ENCODE data around the gene NSMF.

Gene NSMF

GRCh38 chr9:137491735-137492432 lies 32.8 kb upstream of the NSMF start:
- no peak for DNase-seq

- DNase-seq = no peak
Measured at GRCh38 chr9:137490532-137491186, 31.5 kb upstream of the NSMF start.

GRCh38 chr9:137488906-137489305 lies 29.8 kb upstream of the NSMF start:
- DNase-seq = no peak

- no peak for DNase-seq
Measured at GRCh38 chr9:137488327-137488653, 29.2 kb upstream of the NSMF start.

DNA sequence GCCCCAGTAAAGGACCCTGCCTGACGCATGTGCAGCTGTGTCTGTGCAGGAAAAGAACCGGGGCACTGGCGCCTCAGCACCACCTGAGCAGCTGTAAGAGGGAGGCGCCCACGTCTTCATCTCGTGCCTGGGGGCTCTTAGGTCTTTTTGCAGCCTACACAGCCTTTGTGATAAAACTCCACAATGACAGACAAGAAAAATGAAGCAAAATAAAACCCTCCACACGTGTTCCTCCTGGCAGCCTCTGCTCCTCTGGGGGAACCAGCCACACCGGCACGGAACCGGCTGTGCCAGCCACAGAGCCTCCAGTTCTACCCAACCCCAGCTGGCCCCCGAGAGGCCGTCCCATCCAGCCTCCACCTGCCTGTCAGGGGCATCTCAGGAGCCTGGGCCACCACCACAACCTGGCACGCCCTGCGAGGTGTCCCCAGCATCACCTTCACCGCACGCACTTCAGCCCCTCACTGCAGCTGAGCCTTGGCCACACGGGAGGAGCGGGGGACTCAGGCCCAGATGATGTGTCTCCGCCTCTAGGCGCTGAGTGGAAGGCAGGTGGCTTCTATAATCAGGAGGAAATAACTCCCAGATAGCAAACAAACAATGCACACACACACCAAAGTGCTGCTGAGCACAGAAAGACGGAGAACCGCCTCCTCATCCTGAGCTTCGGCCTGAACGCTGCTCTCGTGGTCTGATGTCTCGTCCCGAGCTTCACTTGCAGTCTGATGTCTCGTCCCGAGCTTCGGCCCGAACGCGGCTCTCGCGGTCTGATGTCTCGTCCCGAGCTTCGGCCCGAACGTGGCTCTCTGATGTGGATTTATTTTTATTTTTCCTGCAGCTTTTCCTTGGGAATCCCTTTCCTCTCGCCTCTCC lies 28.6 kb upstream of the NSMF start:
- no peak for DNase-seq

DNA sequence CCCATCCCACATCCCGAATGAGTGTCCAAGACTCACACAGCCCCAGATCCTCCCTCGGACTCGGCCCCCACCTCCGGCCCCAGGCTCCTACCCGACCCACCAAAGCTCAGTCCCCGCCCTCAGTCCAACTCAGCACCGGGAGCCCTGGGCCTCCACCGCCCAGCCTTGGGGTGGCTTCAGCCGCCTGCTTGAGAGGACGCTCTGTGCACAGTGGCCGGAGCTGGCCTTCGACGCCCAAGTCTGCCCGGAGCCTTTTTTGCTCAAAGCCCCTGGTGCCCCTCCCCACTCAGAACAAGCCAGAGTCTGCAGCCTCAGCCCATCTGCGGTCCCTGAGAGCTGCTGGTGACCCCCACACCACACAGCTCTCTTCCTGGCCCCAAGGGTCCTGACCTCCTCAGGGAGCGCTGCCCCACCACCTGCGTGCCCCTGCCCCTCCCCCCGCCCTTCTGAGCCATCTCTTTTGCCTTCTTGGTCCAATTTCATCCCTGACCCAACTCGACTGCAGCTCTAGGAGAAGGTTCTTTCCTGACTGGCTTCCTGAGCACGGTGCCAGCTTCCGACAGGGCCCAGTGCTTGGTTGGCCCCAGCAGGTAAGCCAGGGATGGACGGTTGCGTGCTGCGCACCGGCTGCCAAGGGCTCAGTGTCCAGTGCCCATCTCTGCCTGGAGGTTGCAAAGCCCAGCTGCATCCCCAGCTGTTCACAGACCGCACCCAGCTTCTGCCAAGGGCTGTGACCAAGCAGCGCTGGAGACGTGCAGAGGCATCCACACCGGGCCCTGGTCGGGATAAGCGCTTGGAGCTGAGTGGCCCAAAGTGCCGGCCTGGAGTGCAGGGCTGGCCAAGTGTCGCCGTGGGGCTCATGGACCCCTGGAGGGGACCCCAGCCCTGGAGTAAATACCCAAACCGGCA lies 27.7 kb upstream of the NSMF start:
- no peak for DNase-seq

DNA sequence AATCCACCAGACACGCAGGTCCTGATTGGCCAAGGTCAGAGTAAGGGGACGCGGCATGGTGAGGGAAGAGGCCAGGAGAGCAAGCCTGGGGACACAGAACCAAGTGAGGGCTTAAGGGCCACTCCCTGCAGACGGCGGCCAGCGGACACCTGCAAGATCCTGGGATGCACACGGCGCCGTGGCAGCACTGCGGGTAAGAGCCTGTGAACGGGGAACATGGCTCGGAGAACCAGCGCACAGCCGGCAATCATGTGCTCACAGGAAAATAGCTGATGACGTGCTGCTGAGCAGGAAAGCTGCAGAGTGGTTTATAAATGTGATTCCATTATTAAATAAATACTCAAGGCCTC lies 27.0 kb upstream of the NSMF start:
- no peak for DNase-seq

DNA sequence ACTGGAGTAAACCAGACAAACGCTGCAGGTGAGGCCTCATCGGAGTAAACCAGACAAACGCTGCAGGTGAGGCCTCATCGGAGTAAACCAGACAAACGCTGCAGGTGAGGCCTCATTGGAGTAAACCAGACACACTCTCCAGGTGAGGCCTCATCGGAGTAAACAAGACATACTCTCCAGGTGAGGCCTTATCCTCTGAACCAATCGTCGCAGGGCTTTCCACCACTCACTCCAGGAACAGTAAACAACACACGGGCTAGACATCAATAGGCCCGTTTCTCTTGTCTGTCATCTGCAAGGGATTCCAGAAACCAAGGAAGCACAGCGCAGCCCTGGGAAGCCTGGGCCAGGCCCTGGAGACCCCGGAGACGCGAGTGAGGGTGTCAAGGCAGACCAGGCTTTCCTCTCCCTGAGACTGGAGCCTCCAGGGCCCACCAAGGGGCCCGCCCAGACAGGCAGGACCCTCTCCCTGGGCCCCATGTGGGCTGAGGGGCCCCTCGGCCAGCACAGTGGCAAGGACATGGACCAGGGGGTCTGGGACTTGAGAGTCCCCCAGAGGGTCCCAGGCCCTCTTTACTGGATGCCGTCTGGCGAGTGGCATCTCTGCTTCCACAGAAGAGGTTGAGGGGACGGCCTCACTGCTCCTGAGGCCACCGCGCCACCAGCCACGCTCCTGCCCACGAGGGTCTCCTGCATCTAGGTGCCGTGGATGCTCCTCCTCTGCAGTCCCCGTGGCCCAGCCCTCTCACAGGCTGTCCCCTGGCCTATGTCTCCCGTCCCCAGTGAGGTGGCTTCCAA lies 26.4 kb upstream of the NSMF start:
- no peak for DNase-seq

DNA sequence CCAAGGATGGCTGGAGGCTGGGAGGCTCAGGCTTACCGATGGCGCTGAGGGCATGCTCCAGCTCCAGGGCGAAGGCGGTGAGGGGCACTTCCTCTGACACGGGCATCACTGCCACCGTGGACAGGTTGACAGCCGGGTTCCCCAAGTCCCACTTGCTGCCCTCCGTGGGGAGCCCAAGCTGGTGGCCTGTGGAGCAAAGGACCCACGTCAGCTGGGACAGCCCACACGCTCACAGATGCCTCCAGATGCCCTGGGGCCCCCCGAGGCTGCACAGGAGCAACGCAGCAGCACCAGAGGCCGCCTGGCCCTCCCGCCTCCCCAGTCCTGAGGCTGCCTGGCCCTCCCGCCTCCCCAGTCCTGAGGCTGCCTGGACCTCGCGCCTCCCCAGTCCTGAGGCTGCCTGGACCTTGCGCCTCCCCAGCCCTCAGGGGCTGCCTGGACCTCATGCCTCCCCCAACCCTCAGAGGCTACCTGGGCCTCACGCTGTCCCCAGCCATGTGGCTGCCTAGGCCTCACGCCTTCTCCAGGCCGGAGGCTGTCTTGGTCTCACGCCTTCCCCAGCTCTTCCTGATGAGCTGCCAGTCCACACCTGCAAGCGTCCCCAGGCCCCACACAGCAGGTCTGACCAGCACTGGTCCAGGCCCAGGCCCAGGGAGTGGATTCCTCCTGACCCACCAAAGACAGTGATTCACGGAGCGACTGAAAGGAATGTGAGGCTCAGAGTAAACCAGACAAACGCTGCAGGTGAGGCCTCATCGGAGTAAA lies 25.6 kb upstream of the NSMF start:
- no peak for DNase-seq

GRCh38 chr9:137482094-137482781 lies 23.1 kb upstream of the NSMF start:
- no peak for DNase-seq

- DNase-seq = no peak
Measured at GRCh38 chr9:137480686-137481683, 21.9 kb upstream of the NSMF start.

DNA sequence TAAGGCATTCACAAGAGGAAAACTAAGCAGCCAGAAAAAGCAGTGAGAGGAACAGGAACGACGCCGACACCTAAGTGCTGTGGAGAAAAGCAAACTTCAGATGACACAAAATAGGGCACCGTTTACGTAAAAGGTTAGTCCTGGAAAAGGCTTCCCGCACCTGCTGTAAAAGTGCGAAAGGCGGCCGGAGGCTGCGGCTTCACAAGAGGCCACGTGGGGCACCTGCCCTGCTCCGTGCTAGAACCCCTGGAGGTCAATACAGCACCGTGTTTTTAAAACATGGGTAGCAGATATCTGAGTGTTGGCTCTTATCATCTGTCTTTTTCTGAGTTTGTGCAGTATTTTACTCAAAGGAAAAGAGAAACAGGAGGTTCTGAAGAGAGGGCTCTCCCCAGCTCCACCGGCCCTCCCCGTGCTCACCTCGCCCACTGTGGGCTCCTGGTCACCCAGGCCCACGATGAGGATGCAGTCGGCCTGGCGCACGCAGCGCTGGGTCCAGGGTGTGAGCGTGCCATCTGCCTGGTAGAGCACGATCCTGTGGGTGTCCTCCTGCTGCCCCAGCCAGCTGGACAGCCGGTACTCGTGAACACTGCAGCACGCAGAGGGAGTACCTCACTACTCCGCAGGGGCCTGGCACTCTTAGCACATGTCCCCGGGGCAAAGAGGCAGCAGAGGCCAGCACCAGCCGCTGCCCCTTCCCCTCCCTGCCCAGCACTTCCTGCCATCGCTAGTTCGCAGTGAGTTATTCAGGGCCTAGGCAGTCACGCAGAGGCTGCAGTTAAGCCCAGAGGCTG lies 21.0 kb upstream of the NSMF start:
- DNase-seq = no peak

DNA sequence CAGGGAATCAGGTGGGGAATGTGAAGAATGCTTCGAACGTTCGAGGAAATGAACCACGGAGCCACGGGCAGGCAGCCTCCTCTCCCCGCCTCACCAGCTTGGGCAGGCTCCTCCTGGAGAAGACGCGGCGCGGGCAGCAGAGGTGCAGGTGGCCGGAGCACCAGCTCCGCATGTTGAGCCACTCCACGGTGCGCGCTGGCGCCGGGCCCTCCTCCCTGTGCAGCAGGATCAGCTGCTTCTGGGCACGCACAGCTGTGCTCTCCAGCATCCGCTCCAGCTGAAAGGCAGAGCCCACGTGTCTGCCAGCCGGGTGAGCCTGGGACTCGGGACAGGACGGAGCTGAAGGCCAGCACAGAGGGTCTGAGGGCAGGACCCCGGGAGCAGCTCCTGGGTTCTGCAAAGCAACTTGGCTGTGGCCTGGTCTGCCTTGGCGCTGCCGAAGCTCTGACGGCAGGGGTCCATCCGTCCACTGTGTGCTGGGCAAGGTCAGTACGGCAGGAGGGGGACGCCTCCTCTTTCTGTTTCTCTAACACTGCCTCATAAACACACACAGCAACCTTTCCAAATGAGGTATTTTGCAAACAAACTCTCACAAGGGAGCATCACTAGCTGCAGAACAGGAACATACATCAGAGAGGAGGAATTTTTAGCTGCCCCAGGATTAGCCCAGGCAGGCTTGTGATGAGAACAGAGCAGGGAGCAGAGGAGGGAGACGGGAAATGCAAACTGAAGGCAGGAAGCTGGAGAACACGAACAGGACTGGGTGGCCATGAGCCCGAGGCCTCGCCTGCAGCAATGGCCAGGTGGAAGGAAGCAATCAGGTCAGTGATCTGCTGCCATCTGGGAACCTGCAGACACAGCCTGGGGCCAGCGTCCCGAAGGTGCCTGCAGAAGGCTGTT lies 20.1 kb upstream of the NSMF start:
- no peak for DNase-seq

- no peak for DNase-seq
Measured at GRCh38 chr9:137478613-137478961, 19.5 kb upstream of the NSMF start.

- no peak for DNase-seq
Measured at GRCh38 chr9:137477778-137478612, 18.9 kb upstream of the NSMF start.

DNA sequence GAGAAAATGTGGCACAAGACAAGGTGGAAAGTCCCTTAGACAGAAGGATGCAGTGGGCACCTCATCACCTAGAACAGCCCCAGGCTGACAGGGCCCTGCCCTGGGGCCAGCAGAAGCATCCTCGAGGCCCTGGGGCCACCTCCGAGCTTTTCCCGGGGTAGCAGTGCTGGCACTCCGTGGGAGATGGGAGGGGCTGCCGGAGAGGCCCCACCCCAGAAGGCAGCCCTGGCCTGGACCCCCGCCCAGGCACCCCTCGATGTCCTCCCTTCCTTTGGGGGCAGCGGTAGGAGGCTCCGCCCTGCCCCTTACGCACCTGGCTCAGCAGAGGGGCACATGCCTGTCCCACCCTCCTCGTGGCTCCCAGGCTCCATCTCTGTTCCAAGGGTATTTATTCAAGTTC lies 17.7 kb upstream of the NSMF start:
- no peak for DNase-seq

GRCh38 chr9:137475666-137476065 lies 16.5 kb upstream of the NSMF start:
- DNase-seq = no peak

Data from stimulated activated CD4-positive, alpha-beta T cell treated with anti-CD3 and anti-CD28 coated beads, Interleukin-2, amount 100 ng/mL, for 48 hours (primary cell).